ENCODE results near the gene CHURC1.
A peak's percentile ranks its signal among the peaks of the same experiment; 100 is the strongest.

The CHURC1 gene

DNA sequence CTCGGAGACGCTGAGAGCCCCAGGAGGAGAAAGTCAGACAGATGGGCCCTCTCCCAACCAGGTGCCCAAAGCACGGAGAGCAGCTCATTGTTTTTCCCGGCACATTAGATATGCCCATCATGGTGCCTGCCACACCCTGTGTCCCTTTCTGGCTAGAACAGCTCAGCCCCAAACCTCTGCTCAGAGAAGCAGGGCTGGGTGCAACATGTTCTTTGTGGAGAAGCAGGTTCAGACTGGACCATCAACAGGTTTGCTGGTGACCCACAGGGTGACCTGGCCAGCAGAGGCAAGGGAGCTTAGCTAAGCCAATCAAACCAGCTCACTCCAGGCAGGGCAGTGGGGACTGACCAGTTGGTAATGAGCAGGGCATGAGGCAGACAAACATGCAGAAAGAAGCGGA is 44.5 kb downstream of the CHURC1 start:
- no peak for DNase-seq

- DNase-seq = no peak
Measured at GRCh38 chr14:64960762-64961276, 46.6 kb downstream of the CHURC1 start.

DNA sequence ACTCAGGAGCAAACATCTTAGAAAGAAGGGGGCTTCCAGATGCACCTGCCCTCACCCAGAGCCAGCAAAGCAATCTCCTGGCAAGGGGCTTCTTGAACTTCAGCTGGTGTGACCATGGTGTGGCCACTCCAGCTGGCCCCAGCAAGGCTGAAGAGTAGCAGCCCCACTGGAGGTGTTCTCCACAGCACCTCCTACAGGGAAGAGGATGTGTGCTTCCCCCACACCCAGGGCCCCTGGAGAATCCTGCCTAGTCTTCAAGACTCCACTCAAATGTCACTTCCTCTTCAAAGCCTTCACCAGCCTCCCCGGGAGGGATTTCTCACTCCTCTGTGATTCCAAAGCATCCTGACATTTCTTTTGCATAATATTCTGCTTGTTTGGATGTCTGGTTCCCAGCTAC is 49.4 kb downstream of the CHURC1 start:
- DNase-seq = no peak

DNA sequence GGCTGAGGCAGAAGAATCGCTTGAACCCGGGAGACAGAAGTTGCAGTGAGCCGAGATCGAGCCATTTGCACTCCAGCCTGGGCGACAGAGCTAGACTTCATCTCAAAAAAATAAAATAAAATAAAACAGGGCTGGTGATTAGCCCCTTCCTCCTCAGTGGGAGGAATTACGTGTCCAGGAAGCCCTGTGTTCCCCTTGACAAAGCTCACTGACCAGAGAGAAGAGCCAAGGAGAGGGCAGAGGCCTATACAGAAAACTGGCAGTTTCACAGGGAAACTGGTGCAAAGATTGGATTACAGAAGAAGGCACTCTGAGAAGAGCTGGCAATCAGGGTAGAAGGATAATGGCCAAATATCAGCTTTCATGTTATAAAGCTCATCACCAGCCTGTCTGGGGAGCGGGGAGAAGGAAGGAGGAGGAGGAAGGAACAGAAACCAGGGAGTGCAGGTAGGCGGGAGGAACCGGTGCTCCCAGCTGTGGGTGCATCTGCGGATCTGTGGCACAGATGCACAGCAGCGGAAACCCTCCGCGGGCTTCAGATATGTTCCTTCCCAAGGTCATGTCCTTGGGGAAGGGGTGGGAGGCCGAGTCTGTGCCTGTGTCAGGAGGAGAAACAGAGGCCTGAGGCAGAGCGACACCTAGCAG is 51.2 kb downstream of the CHURC1 start:
- DNase-seq = no peak

DNA sequence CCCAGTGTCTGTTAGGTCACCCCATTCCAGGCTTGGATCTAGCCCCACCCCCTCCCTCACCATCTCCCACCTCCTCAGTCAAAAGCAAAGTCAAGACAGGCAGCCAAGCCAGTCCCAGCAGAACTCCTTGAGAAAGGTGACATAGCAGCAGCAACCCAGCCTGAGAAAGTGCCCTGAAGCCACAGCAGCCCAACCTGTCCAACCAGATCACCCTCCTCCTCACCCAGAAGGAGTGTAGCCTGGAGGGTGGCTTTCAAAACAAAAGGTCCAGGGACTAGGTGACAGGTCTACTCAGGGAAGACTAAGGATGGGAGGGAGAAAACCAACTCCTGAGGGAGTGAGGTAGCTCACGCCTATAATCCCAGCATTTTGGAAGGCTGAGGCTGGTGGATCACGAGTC is 52.7 kb downstream of the CHURC1 start:
- no peak for DNase-seq

DNA sequence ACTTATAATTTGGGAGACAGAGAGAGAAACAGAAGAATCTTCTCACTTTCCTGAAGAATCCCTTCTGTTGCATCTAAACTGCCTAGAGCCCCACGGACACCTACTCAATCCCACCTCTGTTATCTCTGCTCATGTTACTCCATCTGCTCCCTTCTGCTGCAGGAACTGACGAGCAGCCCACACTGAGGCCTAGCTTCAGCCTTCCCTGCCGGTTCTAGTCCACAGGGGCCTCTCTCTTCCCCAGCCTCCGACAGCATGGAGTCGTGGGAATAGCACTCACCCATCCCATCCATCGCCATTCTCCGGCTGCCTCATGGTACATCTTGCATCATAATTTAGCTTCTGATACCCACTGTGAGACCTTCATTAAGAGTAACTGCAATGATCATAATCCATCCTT is 53.9 kb downstream of the CHURC1 start:
- no peak for DNase-seq

DNA sequence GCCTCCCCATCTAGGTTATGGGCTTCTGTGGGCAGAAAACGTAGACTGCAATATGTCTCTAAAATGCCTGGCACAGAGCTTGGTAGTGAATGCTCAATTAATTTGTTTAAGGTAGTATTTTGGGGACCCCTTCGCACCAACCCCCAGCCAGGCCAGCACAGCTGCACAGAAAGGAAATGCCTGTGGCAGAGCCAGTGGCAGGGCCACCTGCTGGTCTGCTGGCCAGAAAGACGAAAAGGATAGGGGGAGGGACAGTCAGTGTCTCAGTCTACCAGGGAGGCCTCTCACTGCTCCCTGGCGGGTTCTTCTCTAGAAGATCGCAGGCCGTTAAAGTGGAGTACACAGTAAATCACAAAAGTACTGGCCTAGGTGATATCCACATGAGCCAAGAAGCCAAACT is 54.4 kb downstream of the CHURC1 start:
- no peak for DNase-seq

DNA sequence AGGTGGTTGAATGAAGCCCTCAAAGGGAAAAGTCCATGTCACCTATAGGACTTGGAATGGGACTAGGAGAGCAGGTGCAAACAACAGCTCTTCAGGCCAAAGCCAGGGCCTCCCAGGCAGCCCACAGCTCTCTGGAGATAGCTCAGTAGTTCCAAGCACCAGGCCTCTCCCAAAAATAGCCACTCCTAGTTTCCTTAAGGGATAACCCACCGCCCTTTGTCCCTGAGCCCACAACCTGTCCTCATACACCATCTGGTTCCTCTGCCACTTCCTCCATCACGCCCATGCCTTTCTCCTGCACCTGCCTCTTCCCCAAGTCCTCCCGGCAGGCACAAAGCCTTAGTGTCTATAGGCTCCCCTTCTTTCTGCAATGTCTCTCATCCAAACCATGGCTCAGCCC is 55.8 kb downstream of the CHURC1 start:
- DNase-seq = no peak

- peak; percentile 63 for DNase-seq
Measured at GRCh38 chr14:64970776-64971477, 56.7 kb downstream of the CHURC1 start.

- no peak for DNase-seq
Measured at GRCh38 chr14:64971491-64971942, 57.3 kb downstream of the CHURC1 start.

- peak; percentile 35 for DNase-seq
Measured at GRCh38 chr14:64971943-64972791, 57.9 kb downstream of the CHURC1 start, which contains the start of gene RAB15. TSS of gene RAB15 (minus strand) at chr14:64972336. CDS start at chr14:64972076, 260 bp downstream.

- no peak for DNase-seq
Measured at GRCh38 chr14:64973026-64973442, 58.8 kb downstream of the CHURC1 start.

DNA sequence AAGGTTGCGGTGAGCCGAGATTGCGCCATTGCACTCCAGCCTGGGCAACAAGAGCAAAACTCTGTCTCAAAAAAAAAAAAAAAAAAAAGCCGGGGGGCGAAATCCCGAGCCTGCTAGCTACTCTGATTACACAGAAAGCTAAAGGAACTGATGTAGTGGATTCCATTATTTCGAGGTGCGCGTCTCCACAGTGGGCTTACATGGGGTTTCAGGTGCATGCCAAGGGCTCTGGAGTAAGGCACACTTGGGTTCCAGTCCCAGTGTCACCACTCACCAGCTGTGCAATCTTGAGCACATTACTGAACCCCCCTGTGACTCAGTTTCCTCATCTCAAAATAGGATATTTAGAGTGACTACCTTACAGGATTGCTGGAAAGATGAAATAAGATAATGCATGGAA is 59.6 kb downstream of the CHURC1 start:
- DNase-seq = no peak

- DNase-seq = no peak
Measured at GRCh38 chr14:64974563-64974962, 60.3 kb downstream of the CHURC1 start.

- no peak for DNase-seq
Measured at GRCh38 chr14:64979336-64980074, 65.2 kb downstream of the CHURC1 start.

DNA sequence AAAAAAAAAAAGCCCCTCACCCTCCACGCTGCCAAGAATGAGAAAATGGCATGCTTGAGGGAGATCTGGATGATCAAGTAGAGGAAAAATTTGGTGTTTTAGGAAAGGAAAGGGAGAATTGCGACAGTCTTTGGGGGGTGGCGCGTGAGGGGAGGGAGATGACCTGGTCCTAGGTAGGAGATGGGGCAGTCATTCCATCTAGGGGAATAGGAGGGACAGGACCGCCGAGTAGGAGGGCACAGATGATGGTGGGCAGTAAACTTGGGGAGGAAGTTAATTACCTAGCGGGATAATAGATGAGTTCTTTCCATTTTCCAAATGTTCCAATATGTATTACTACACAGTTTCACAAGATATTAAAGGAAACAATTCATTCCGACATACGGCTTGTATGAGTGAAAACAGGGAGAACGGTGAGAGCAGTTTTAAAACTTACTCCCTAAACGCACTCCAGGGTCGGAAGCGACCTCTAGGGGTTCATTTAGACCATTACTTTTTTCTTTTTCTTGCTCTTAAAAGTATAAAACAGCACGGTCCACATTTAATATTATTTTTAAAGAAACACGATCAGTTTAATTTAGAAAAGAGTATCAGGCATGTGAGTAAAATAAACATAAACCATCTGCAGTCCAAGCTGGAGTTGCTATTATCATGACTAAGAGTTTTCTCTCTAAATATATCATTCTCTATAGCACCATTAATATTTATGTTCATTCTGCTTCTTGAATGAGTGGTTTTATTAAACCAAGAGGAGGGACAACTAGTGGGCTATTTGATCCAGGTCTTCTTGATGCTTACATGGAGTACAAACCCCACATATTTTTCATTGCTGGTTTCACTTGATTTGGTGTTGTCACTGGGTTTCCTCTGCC is 69.4 kb downstream of the CHURC1 start:
- DNase-seq = peak; percentile 64
